Measurements from ENCODE around the gene PRPF8. TPM values are rescaled to one million over a fixed set of nuclear protein-coding genes. Genes with fewer than 3 reads are reported as not detected.

The PRPF8 gene
- 169 and 209 TPM in 2 replicates for total RNA-seq

DNA sequence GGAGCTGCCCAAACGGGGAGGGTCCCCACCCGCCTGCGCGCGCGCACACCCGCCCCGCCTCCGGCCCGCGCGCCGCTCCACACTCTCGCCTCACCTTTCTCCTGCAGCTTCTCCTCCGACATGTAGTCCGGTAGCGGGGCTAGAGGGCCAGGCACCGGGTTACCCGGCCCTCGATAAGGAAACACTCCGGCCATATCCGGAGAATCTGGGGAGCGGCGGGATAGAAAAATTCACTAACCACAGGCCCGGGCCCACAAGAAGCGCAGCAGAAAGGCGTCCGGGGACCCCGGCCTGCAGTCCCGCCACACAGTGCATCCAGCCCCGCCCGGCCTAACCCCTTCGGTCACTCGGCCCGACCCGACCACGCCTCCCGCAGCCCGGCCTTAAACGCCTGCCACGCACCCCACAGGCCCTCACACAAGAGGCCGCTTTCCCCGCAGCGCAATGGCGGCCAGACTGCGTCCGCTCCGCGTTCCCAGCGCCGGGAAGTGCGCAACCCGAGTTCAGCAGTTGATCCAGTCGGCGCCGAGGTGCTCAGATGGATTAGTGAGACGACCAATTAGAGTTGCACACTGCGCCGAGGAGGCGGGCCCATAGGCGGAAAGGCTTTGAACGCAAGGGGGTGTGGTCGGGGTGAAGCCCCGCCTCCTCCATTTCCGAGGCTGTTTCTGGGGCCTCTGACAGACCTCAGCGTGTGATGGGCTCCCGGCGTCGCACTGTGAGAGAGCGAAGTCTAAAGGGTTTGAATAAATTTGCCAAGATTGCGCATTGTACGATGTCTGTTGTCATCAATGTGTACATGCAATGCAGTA, at the start of gene PRPF8:
TSS of gene PRPF8 (minus strand) at position 490 of the 812 bp plus-strand sequence. CDS start at position 194, 296 bp downstream.

DNA sequence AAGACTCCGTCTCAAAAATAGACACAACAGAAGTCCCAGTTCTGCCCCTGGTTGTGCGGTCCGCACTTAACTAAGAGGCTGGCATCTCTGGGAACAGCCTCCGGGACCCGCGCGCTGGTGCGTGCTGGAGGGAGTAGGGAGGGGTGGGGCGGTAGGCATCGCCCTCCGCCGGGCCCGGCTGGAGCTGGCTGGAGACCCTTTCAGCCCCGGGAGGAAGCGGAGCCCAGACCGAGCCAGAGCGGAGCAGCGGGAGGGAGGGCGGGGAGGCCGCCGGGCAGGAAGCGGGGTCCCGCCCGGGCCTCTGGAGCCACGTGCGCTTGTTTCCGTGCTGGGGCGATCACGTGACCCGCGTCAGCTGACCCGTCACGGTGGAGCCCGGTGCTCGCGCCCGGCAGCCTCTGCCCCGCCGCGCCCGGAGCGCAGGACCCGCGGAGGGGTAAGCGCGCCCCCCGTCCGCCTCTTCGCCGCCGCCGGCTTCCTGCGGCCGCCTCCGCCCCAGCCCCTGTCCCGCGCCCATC, 39.7 kb upstream of the PRPF8 start, which contains the start of gene WDR81:
TSS of gene WDR81 (plus strand) at position 354 of the 518 bp plus-strand sequence. CDS start 256 bp downstream, outside the sequence.

DNA sequence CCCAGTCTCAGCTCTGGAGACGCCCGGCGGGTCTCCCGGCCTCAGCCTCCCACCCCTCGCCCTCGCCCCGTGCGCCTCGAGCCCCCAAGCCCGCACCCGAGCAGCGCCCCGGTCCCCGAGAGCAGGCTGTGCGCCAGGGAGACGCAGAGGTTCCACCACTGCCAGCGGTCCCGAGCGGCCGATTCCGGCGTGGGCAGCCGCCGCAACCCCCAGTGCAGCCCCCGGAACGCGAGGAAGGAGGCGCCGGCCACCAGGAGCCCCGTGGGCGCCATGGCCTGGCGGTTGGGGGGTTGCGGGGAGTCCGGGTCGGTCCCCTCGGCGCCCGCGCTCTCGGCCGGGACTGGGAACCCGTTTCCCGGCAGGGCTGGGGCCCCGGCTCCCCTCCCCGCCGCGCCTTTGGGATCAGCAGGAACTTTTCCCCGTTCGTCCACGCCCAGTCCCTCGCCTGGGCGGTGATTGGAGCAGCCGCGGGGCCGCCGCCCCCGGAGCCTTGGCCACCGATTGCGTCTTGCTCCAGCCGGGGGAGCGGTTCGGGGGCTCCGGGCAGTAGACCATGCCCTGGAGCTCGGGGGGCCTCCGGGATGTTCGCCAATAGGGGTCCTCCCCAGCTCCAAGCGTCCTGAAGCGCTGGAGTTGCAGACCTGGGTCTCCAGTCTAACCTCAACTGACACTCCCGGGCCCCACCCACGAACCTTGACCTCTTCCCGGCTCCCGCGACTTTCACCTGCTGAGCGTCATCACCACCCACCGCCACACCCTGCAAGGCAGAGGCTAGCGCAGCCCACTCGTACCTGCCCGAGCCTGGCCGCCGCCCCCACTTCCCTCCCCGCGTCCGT, 25.5 kb upstream of the PRPF8 start, which contains the start of gene TLCD2:
TSS of gene TLCD2 (minus strand) at position 407 of the 836 bp plus-strand sequence. CDS start at position 272, 135 bp downstream.

DNA sequence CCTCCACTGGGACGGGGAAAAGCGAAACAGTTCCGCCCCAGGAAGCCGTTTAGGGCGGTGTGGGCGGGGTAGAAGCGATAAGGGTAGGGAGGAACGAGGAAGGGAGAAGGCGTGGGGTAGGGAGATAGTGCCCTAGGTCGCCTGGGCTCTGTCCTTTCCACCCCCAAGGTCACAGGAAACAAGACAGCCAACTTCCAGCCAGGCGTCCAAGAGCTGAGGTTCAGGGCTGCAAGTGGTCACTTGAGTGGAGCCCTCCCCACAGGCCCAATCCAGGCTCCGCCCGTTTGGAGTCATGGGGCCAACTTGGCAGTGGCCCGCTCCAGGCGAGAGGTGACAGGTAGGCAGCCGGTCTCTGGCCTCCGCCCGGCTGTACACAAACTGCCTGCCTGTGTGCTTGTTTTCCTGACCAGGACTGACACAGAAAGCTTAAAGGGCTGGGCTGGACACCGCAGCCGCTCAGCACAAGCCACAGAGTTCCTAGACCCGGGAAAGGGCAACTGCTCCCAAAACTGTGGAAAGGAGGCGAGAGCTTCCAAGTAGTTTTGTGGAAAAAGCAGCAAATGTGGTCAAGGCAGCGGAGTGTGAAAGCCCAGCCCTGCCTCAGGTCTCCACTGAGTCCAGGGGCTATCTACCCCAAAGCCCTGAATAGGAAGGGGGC, 34.7 kb downstream of the PRPF8 start, which contains the start of gene RILP:
TSS of gene RILP (minus strand) at position 23 of the 658 bp plus-strand sequence. CDS start 62 bp downstream, outside the sequence.

DNA sequence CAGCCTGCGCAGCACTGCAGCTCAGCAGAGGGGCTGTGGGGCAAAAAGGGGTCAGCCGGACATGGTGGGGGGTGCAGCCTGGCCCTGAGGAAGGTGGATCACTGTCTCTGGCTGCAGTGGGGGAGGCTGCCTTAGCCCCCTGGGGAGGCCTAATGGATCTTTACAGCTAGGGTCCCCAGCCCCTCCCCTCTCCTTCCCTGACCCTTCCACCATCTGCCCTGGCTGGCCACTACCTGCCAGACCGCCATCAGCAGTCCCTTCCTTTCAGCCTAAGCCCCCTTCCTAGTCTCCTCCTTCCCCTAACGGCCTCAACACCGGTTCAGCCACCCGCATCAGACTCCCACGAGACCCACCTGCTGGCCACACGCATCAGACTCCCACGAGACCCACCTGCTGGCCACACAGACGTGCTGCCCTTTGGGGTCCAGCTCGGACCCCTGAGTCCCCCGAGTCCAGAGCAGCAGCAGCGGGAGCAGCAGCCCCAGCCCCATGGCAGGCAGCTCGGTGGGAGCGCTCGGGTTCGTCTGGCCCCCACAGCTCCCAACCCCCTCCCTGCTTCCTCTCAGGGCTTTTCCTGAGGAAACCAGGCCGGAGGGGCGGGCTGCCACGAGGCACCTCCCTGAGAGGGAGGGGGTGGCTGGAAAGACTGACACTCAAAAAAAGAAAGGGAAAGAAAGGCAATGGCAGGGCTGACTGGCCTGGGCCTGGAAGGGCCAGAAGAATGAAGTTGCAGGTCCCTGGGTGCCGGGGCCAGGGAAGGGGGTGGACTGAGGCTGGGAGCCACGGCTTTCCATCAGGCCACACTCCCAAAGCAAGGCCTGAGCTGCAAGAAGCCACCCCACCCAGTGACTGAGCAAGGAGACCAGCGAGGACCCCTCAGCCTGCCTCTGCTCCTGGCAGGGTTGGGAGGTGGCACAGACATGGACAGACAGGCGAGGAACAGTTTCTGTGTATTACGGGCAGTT, 39.2 kb downstream of the PRPF8 start, which contains the start of gene SCARF1:
TSS of gene SCARF1 (minus strand) at position 526 of the 965 bp plus-strand sequence. CDS start at position 491, 35 bp downstream.

DNA sequence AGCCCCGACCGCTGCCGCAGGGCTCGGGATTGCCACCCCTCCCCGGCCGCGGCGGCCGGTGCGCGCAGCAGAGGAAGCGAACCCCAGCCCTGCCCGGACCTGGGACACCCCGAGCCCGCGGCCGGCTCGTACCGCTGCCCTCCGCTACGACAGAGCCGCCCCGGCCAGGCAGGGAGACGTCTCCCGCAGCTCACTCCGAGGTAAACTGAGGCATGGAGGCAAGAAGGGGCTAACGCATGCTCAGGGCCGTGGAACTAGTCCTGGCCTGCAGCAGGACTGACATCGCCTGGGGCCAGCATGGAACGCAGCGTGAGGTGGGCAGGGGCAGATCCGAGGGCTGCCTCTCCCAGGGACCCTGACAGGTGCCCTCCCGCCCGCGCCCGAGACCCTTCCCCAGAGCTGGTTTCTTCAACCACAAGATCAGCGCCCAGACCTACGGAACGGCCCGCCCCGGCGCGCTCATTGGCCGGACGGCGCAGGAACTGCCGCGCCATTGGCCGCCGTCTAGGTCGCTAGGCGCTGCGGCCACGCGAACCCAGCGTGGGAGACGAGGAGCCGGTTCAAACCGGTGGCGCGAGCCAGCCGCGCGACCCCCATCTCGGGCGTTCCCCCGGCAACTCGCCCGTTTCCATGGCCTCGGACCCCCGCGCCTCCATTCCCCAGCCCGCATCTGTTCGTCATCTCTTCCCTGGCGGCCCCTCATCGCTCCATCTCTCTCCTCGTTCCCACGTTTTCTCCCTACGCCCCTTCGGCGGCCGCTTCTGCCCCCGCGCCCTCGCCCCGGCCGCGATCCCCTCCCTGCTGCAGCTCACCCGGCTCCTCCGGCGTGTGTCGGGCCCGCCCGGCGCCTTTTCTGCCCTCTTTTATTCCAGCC, 56.4 kb downstream of the PRPF8 start, which contains the start of gene SLC43A2:
TSS of gene SLC43A2 (minus strand) at position 853 of the 874 bp plus-strand sequence. CDS start 960 bp downstream, outside the sequence.

Other genes with a start within 250 kb of the PRPF8 start
- gene CRK, start 228.6 kb downstream of the PRPF8 start, total RNA-seq = 86.4 and 90.3 TPM in 2 replicates
- gene MYO1C, start 192.2 kb downstream of the PRPF8 start, total RNA-seq = 211 and 226 TPM in 2 replicates
- gene INPP5K, start 168.3 kb downstream of the PRPF8 start, total RNA-seq = 59.1 and 71.8 TPM in 2 replicates
- 29.2 and 30.8 TPM in 2 replicates for gene PITPNA, start 122.1 kb downstream of the PRPF8 start, total RNA-seq
- 22.9 and 23.8 TPM in 2 replicates for gene SLC43A2, start 56.0 kb downstream of the PRPF8 start, total RNA-seq
- gene SCARF1, start 39.1 kb downstream of the PRPF8 start, total RNA-seq = 102 and 105 TPM in 2 replicates
- 26.1 and 31.9 TPM in 2 replicates for gene RILP, start 35.0 kb downstream of the PRPF8 start, total RNA-seq
- 0.33 and 0.94 TPM in 2 replicates for gene TLCD2, start 25.5 kb upstream of the PRPF8 start, total RNA-seq
- 26.2 and 26.4 TPM in 2 replicates for gene WDR81, start 39.8 kb upstream of the PRPF8 start, total RNA-seq
- gene SERPINF2, start 58.0 kb upstream of the PRPF8 start, total RNA-seq = 0.13 and 0.15 TPM in 2 replicates
- gene SERPINF1, start 77.2 kb upstream of the PRPF8 start, total RNA-seq = 0.44 TPM in 1 of 2 replicates, not detected in the other
- 5.4 and 5.7 TPM in 2 replicates for gene SMYD4, start 145.0 kb upstream of the PRPF8 start, total RNA-seq
- gene RPA1, start 145.1 kb upstream of the PRPF8 start, total RNA-seq = 36.0 and 46.5 TPM in 2 replicates